ENCODE measurements around the gene PKLR.

PKLR gene

GRCh38 chr1:155324717-155325602 lies 23.7 kb upstream of the PKLR start:
- peak overlapping the region; percentile 79 for H3K27ac ChIP-seq
- H3K9ac ChIP-seq: peak overlapping the region; percentile 78
- H3K4me3 ChIP-seq: peak overlapping the region; percentile 86
- peaks cover 50% of the 10 kb centered on the region for H4K20me1 ChIP-seq
- no peaks in the 10 kb centered on the region for H3K27me3 ChIP-seq
- no peak for TF ChIP-seq Cebpa-rat (IDR thresholded peaks at IDR 0.05)
- H3K36me3 ChIP-seq: peaks cover 39% of the 10 kb centered on the region
- H3K9me3 ChIP-seq: no peaks in the 10 kb centered on the region
- H3K4me1 ChIP-seq: peaks cover 59% of the 10 kb centered on the region
- peak overlapping the region; percentile 94 for H3K4me2 ChIP-seq

DNA sequence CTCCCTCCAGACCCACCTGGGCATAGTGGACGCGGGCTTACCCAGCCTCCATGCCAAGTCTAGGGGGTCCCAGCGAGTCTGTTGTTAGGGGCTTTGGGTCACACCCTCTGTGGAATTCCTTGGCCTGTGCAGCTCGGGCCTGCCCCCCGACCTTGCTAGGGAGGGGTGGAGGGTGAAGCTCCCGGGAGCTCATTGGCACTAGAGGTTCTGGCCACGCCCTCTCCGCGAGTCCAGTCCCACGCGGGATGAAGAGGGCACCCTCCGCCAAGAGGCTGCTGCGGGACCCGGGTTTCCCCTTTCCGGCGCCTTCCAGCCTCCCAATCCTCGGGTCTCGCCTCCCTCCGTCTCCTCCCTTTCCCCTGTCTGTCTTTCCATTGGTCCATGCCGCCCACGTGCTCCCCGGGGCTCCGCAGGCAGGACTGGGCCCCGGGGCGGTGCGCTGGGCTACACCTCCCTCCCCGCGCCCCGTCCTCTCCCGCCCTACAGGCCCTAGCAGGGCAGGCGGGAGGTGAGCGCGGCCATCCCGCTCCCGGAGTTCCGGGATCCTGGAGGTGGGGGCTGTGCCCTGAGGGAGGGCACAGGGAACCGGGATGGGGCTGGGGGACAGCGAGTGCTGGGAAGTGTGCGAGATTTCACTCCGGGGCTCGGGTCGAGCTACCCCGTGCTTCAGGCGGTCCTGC lies 22.9 kb upstream of the PKLR start:
- Histone ChIP-seq H3K36me3 (peaks cover 42% of the 10 kb centered on the region), H3K4me3 (peak overlapping the region; percentile 86)
- no peak for TF ChIP-seq Cebpa-rat (IDR thresholded peaks at IDR 0.05)

DNA sequence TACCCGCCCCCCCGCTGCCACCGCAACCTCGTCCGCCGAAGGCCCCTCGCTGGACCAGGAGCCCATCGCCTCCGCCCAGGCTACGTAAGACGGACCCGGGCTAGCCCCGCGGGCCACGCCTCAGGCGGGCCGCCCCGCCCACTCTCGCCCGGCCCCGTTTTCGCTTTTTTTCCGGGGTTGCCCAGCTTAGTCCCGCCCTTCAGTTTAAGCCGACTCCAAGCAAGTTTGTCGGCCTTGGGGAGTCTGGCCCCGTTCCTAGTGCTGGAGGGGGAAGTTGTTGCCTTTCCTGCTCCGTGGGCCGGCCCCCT lies 22.4 kb upstream of the PKLR start:
- TF ChIP-seq Cebpa-rat (IDR thresholded peaks at IDR 0.05): no peak
- peak overlapping the region; percentile 86 for H3K4me3 ChIP-seq
- H3K27me3 ChIP-seq: no peaks in the 10 kb centered on the region
- H3K4me1 ChIP-seq: peaks cover 71% of the 10 kb centered on the region
- peak overlapping the region; percentile 79 for H3K27ac ChIP-seq
- peaks cover 52% of the 10 kb centered on the region for H4K20me1 ChIP-seq
- peak overlapping the region; percentile 78 for H3K9ac ChIP-seq
- H3K36me3 ChIP-seq: peaks cover 43% of the 10 kb centered on the region
- H3K9me3 ChIP-seq: no peaks in the 10 kb centered on the region
- peak overlapping the region; percentile 94 for H3K4me2 ChIP-seq

More for the DNA sequence above, 22.9 kb upstream of the PKLR start:
- peaks cover 50% of the 10 kb centered on the region for H4K20me1 ChIP-seq
- no peaks in the 10 kb centered on the region for H3K27me3 ChIP-seq
- peaks cover 66% of the 10 kb centered on the region for H3K4me1 ChIP-seq
- peak overlapping the region; percentile 79 for H3K27ac ChIP-seq
- peak overlapping the region; percentile 94 for H3K4me2 ChIP-seq
- H3K9ac ChIP-seq: peak overlapping the region; percentile 78
- no peaks in the 10 kb centered on the region for H3K9me3 ChIP-seq

- no peak for TF ChIP-seq Cebpa-rat (IDR thresholded peaks at IDR 0.05)
- Histone ChIP-seq H3K4me2 (peak overlapping the region; percentile 94), H3K27me3 (no peaks in the 10 kb centered on the region), H3K27ac (0 out of 2 replicates have a peak overlapping the region, but pooled peaks have one; percentile 46), H3K36me3 (peaks cover 43% of the 10 kb centered on the region), H4K20me1 (peaks cover 57% of the 10 kb centered on the region), H3K9ac (peak overlapping the region; percentile 78), H3K4me3 (peak overlapping the region; percentile 86), H3K4me1 (peaks cover 77% of the 10 kb centered on the region), H3K9me3 (no peaks in the 10 kb centered on the region)
Measured at GRCh38 chr1:155322953-155323728, 21.9 kb upstream of the PKLR start.

DNA sequence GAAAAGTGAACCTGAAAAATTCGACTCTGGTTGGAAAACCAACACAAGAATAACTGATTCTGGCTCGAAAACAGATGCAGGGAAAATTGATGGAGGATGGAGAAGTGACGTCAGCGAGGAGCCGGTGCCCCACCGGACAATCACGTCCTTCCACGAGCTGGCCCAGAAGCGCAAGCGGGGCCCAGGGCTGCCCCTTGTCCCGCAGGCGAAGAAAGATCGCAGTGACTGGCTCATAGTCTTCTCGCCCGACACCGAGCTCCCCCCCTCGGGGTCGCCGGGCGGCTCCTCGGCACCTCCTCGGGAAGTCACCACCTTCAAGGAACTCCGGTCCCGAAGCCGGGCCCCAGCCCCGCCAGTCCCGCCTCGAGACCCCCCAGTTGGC lies 21.3 kb upstream of the PKLR start:
- H3K4me1 ChIP-seq: peaks cover 73% of the 10 kb centered on the region
- H3K27ac ChIP-seq: no peak overlapping the region

GRCh38 chr1:155321639-155322503 lies 20.6 kb upstream of the PKLR start:
- peak overlapping the region; percentile 78; the same call in 1 of the 2 replicates for H3K9ac ChIP-seq
- peaks cover 67% of the 10 kb centered on the region for H3K4me1 ChIP-seq

More for the DNA sequence above, 21.3 kb upstream of the PKLR start:
- H3K9me3 ChIP-seq: no peaks in the 10 kb centered on the region
- no peaks in the 10 kb centered on the region for H3K27me3 ChIP-seq
- peak overlapping the region; percentile 94 for H3K4me2 ChIP-seq
- peak overlapping the region; percentile 78 for H3K9ac ChIP-seq
- peak overlapping the region; percentile 86 for H3K4me3 ChIP-seq
- peaks cover 52% of the 10 kb centered on the region for H4K20me1 ChIP-seq
- no peak for TF ChIP-seq Cebpa-rat (IDR thresholded peaks at IDR 0.05)
- peaks cover 43% of the 10 kb centered on the region for H3K36me3 ChIP-seq

GRCh38 chr1:155320661-155321617 lies 19.7 kb upstream of the PKLR start, which contains the start of gene RUSC1:
Gene RUSC1 (plus strand): TSS chr1:155320894. CDS start chr1:155321774, 880 bp downstream.
- peak within 1 kb of the TSS; percentile 61 for H3K4me3 ChIP-seq
- H3K36me3 ChIP-seq: peaks cover 47% of the 10 kb centered on the region
- TF ChIP-seq Cebpa-rat (IDR thresholded peaks at IDR 0.05): no peak
- H3K27me3 ChIP-seq: no peaks in the 10 kb centered on the region
- peaks cover 38% of the 10 kb centered on the region for H4K20me1 ChIP-seq
- peaks cover 57% of the 10 kb centered on the region for H3K4me1 ChIP-seq
- no peaks in the 10 kb centered on the region for H3K9me3 ChIP-seq
- H3K9ac ChIP-seq: peak within 1 kb of the TSS; percentile 78; the same call in 1 of the 2 replicates
- no peak within 1 kb of the TSS for H3K27ac ChIP-seq
- H3K4me2 ChIP-seq: peak within 1 kb of the TSS; percentile 94

More at GRCh38 chr1:155321639-155322503, 20.6 kb upstream of the PKLR start:
- peaks cover 47% of the 10 kb centered on the region for H4K20me1 ChIP-seq
- H3K27ac ChIP-seq: no peak overlapping the region
- H3K27me3 ChIP-seq: no peaks in the 10 kb centered on the region
- peaks cover 43% of the 10 kb centered on the region for H3K36me3 ChIP-seq
- peak overlapping the region; percentile 86 for H3K4me3 ChIP-seq
- TF ChIP-seq Cebpa-rat (IDR thresholded peaks at IDR 0.05): no peak
- H3K9me3 ChIP-seq: no peaks in the 10 kb centered on the region
- H3K4me2 ChIP-seq: peak overlapping the region; percentile 94

DNA sequence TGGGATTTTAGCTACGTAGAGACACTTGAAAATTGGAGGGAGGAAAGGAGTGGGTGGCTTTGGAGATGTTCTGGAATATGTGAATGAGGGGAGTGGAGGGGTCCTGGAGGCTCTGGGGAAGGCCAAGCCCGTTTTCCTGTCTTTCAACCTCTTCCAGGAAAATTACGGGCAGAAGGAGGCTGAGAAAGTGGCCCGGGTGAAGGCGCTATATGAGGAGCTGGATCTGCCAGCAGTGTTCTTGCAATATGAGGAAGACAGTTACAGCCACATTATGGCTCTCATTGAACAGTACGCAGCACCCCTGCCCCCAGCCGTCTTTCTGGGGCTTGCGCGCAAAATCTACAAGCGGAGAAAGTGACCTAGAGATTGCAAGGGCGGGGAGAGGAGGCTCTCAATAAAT lies 19.0 kb upstream of the PKLR start:
- TF ChIP-seq Cebpa-rat (IDR thresholded peaks at IDR 0.05): no peak
- H3K9me3 ChIP-seq: no peaks in the 10 kb centered on the region
- H3K27me3 ChIP-seq: no peaks in the 10 kb centered on the region
- H3K4me3 ChIP-seq: peak overlapping the region; percentile 61
- H3K4me1 ChIP-seq: peaks cover 50% of the 10 kb centered on the region
- peaks cover 53% of the 10 kb centered on the region for H3K36me3 ChIP-seq
- peak overlapping the region; percentile 50; the same call in 1 of the 2 replicates for H3K9ac ChIP-seq
- H3K4me2 ChIP-seq: peak overlapping the region; percentile 94
- H4K20me1 ChIP-seq: peaks cover 31% of the 10 kb centered on the region
- no peak overlapping the region for H3K27ac ChIP-seq
